HG03457 (cell line): ENCODE data around the gene NIFK.

Source experiments
- ATAC-seq: cut with Tn5 transposase; IDR thresholded peaks from one replicate; pipeline ENCODE4 v1.9.1; 2021; ENCODE audit warnings: moderate number of reproducible peaks; ENCODE audit not compliant: unreplicated experiment

Gene NIFK

DNA sequence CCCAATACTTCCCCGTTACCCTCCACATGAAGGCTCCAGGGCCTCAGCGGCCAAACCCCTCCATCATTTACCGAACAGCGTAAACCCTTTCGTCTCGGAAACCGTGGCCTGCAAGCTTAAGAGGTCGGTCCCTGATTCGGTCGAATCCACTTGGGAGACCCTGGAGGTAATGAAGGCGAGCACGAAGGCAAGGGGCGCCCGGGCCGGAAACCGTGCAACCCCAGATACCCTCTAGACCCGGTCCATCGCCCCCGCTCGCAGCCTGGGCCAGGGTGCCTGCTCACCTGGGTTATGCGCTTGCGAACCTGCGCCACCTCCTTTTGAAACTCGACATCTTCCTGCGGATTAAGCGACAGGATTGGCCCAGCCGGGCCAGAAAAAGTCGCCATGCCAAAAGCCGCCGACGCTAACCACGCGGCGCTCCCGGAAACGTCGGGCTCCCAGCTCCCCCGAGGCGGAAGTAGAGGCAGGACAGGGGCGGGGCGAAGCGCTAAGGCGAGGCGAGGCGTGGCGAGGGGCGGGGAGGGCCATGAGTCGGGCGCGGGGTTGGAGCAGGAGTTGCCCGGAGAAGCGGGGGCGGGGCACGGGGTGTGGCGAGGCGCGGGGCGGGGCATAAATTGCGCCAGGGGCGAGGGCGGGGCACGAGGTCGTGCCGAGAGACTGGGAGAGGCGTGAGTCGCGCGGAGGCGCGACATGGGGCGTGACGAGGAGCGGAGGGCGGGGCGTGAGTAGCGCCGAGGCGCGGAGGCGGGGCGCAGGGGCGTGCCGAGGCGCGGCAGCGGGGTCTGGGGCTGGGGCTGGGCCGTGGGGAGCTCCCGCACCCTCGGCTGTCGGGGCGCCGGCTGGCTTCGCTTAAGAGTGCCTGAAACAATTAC lies at the start of gene NIFK:
TSS of gene NIFK (minus strand) at position 414 of the 875 bp plus-strand sequence. CDS start at position 389, 25 bp downstream.
- ATAC-seq: peak; percentile 83

DNA sequence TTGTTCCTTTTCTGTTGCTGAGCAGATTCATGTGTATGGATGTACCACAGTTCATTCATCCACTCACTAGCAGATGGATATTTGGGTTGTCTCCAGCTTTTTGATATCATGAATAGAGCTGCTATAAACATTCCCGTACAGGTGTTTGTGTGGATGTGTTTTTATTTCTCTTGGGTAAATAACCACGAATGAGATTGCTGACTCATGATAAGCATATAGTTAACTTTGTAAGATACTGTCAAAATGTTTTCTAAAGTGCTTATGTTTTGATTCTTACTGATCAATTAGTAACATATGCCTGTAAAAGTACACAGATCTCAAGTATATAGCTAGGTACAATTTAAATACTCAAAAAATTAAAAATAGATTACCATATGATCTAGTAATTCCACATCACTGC lies 46.5 kb upstream of the NIFK start:
- ATAC-seq: no peak

DNA sequence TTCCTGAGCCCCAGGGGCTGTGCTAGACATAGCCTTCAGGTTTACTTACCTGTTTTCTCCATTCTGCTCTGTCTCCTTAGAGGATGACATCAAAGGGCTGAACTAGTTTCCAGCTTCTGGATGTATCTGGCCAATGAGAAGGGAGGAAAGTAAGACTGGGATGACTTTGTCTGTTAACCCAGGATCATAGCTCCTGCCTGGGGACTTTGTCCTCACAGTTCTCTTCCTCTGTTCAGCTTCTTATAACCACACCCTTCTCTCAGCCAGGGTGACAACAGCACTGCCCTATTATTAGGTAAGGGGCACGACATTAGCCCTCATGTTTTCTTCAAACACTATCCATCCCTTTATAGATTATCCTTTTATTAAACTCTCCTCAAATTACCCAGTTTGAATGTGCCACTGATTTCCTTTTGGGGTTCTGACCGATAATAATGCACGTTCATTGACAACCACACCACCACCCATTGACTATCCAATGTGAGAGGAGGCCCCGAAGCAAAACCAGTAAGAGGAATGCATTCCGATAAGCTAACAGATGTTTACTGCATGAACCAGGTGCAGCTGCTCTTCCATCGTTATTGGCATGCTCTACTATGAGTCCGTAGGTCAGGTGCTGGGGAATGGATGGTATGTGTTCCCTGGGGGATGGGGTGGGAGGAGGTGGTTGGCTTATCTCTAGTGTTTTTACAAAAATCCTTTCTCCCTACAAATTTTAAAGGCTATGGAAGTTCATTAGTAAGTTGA lies 42.2 kb upstream of the NIFK start:
- ATAC-seq: no peak

DNA sequence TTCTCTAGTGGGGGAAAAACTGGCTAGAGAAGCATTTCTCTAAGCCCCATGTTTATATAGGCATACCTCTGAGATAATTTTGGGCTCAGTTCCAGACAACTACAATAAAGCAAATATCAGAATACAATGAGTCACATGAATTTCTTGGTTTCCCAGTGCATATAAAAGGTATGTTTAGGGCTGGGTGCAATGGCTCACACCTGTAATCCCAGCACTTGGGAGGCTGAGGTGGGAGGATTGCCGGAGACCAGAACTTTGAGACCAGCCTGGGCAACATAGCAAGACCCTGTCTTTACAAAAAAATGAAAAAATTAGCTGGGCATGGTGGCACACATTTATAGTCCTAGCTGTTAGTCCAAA lies 41.0 kb upstream of the NIFK start:
- no peak for ATAC-seq

DNA sequence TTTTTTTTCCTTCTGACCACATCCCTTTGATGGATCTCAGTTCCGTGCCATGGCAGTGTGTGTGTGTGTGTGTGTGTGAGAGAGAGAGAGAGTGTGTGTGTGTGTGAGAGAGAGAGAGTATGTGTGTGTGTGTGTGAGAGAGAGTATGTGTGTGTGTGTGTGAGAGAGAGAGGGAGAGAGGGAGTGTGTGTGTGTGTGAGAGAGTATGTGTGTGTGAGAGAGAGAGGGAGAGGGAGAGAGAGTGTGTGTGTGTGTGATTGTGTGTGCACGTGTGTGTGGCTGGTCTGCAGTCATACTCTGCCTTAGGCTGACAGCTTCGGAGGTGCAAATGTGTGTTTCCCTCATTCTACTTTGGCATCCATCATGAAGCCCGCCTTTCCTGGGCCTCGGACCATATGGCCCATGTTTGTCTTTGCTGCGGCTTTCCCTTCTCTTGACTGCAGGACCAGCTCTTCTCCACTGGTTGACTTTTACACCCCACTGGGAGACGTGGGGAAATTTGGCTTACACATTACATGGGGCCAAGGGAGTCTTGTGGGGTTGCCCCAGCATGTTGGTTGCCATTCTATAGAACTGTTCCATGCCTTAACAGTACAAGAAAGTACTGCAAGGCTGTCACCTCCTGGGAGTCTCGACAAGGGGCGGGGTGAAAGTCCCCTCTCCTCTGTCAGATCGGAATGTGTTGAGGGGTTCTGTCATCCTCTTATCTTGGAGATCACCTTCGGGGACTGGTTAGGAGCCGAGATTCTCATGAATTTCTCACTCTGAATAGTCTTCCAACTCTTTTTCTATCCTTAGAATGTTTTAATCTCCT lies 40.4 kb upstream of the NIFK start:
- no peak for ATAC-seq

DNA sequence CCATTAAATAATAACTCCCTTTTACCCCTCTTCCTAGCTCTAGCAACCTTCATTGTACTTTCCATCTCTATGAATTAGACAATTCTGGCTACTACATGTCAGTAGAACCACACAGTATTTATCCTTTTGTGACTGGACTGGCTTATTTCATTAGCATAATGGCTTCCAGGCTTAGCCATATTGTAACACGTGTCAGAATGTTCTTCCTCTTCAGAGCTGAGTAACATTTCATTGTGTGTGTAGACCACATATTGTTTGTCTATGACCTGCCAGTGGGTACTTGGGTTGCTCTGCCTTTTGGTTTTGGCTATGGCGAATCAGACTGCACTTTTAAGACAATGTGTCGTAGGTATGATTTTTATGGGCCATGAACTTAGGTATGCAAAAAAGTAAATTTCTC lies 39.7 kb upstream of the NIFK start:
- no peak for ATAC-seq

DNA sequence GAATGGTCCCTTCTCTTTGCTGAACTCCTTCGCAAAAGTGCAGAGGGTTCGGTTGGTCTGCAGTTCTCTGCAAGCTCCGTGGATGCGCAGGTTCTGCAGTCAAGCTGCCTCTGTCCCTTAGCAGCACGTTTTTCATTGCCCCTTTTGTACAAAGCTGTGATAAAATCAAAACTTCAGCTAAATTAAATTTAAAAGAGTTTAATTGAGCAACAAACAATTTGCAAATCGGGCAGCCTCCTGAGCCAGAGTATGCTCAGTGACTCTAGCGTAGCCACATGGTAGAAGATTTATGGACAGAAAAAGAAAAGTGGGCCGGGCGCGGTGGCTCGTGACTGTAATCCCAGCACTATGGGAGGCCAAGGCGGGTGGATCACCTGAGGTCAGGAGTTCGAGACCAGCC lies 37.6 kb upstream of the NIFK start:
- ATAC-seq: no peak

DNA sequence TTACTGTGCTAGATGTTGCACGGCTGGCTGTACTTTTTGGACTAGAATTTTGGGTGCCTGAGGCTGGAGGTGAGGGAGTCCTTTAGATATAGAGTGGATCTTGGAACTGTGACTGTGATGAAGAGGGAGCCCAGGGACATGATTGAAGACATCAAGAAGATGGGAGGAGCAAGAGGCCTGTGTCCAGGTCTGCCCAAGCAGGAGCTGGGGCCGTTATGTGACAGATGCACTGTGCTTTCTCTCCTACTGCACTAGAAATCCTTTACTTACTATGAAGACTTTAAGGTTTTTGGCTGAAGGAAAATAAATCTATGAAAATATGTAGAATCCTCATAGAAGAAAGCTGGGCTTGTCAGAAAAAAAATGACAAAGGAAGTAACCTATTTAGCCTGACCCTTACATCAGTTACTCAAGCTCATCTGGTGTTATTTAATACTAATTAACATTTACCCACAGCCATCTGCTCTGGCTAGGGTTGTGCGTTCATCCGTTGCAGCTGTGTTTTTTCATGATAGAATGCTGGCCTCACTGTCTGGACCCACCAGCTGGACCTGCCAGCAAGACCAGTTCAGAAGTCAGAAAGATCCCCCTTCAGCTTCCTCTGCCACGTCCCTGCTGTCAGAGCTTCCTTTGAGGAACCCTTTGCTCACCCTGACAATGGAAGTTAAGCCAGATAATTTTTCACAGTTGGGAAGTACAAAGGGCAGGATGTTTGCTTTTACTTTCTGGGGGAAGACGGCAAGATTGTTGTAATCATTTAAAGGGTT lies 35.5 kb upstream of the NIFK start:
- no peak for ATAC-seq

DNA sequence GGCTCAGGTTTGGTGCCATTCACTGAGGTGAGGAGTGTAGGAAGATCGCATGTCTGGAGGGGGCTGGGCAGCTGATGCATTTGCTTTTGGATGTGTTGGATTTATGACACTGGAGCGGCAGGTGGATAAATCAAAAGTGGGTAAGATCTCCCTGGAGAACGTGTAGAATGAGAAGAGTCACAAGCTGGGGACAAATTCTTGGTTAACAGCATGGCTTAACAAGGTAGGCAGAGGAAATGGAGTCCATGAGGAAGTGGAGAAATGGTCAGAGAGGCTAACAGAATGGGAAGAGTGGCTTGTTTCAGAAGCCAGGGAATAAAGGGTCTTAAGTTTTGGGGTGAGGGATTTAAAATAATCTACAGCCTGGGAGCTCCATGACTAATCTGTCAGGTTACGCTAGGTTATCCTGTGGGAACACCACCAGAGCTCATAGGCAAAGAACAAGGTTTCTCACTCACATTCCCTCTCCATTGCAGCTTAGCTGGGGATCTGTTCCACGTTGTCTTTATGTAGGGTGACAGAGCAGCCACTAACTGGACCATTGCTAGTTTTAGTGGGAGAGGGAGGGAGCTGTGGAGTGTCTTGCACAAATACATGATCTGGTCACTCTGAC lies 31.6 kb upstream of the NIFK start:
- no peak for ATAC-seq

DNA sequence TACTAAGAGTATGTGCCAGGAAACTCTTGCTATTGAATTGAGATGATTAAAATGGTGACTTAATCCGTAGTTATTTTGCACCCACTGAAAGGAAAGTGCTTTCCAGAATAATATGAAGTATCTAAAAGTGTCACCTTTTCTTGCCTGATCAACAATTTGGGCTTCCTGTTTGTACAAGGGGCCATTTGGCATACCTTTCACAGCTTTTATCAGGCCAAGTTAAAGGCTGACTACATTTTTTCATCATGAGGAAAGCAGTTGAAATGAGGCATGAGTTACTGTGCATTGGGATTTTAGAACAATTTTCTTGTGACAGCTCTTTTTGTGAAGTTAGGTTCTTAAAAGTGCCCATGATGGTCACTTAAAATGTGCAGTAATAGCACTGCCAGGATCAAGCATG lies 29.9 kb upstream of the NIFK start:
- no peak for ATAC-seq

DNA sequence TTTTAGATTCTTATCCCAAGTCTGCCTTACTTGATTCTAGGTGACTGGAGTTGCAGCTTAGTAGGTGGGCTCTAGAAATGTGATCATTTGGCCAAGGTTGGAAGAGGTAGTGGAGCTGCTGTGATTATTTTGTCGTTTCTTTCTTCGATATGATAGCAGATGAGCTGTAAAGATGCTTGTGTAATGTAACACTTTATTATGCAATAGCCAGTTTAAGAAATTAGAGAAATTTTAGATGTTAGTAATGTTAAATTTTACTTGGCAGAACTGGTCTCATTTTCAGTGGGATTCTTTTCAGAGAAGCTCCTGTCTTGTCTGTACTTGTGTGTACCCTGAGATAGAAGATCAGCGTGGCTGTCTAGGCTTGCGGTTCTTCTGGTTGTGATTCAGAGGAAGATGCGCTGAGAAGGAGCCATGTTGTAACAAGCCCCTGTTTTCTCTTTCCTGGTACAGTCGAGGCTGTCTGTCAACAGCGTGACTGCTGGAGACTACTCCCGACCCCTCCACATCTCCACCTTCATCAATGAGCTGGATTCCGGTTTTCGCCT lies 28.1 kb upstream of the NIFK start:
- ATAC-seq: no peak

DNA sequence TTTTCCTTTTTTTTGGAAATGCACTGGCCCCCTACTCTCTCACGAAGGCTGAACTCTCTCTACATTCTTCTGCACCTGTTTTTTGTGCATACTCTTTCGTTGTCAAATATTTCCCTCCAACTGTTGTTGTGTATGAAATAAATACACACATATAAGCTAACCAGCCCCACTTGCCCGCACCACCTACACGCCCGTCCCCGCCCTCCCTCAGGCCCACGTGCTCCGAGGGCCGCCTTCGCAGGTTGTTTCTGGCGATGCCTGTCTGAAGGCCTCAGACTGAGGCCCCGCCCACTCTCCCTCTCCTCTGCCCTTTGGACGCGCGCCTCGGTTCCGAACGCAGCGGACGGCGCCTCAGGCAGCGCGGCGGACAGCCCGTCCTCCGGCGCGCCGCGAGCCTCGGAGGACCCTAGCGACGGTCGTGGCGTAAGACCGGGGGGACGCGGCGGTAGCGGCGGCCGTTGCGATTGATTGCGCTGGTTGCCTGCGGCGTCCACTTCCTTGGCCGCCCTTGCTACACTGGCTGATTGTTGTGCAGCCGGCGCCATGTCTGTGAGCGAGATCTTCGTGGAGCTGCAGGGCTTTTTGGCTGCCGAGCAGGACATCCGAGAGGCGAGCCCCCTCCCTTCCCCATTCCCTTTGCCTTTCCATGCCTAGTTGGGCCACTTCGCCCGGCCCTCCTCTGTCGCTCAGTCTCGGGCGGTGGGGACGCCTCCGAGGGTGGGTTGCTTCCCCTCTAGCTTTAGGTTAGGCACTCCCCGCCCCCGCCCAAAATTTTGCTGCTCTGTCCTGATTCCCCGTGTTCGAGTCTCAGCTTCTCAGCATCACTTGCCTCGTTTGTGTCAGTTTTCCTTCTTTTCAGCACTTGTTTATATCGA lies 18.8 kb upstream of the NIFK start, which contains the start of gene TSN:
TSS of gene TSN (plus strand) at position 415 of the 875 bp plus-strand sequence. CDS start at position 544, 129 bp downstream.
- peak; percentile 99 for ATAC-seq

DNA sequence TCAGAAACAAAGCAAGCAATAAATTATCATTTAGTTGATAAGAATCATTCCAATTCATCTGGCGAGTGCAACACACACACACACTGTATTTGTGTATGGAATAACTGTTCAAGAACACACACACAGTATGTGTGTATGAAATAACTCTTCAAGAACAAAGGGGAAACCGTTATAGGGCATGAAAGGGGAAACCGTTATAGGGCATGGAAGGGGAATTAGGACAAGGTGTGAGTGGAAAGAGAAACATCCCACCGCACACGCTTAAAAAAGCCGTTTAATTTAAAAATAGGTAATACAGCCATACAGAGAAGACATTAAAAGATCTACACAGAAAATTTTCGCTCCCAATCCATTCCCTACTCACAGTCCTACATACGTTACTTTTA lies 18.2 kb upstream of the NIFK start:
- no peak for ATAC-seq

DNA sequence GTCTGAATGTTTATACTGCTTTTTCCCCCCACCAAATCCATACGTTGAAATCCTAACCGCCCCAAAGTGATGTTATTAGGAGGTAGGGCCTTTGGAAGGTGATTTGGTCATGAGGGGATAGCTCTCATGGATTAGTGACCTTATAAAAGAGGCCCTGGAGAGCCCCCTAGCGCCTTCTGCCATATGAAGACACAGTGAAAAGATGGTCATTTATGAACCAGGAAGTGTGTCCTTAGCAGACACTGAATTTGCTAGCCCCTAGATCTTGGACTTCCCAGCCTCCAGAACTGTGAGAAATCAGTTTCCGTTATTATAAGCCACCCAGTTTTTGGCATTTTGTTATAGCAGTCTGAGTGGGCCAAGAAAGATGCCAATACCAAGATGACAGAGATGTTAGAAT lies 11.5 kb upstream of the NIFK start:
- ATAC-seq: no peak

DNA sequence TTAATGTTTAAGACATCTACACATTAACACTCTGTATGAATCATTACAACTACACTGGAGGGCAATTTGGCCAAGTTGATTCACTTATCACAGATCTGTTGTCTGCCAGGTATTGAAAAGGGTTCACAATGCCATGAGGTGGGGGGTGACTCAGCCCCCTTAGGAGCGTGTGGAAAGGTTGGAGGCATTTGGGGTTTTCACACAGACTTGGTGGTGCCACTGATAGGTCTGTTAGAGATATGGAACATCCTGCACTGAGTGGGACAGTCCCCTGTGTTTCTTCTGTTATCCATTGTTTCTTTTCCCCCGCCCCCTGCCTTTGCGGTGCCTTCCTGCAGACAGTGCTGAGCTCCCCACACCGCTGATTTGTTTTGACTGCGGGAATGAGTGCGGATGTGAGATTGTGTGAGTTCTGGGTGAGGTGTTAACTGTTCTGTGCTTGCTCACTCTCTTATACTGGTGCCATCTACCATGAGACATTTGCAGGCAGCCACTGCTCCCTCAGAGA lies 9.4 kb upstream of the NIFK start:
- no peak for ATAC-seq

DNA sequence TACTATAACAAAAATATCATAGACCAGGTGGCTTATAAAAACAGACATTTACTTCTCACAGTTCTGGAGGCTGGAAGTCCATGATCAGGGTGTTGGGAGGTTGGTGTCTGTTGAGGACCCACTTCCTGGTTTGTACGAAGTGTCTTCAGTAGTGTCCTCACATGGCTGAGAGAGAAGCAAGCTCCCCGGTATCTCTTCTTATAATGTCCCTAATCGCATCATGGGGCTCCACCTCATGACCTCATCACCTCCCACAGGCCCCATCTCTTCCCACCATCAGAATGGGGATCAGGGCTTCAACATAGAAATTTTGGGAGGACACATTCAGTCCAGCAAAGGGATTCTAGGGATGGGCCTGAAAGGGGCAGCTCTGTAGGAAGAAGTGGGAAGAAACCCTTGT lies 4.8 kb upstream of the NIFK start:
- no peak for ATAC-seq

DNA sequence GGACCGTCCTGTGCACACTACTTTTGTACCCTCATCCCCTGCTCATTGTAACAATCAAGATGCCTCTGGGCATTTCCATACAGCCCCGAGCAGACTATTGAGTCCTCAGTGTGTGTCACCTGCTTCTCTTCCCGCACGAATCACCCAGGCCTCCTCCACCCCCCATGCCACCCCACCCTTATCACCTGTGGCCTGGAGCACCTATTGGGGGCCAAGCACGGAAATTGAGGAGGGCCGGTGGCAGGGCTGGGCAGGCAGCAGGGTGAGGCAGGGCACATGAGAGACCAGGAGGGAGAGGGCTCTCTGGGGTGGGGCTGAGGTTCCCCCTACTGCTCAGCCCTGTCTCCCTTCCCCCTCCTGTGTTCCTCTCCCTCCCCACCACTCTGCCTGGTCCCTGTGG lies 4.3 kb upstream of the NIFK start:
- ATAC-seq: no peak

DNA sequence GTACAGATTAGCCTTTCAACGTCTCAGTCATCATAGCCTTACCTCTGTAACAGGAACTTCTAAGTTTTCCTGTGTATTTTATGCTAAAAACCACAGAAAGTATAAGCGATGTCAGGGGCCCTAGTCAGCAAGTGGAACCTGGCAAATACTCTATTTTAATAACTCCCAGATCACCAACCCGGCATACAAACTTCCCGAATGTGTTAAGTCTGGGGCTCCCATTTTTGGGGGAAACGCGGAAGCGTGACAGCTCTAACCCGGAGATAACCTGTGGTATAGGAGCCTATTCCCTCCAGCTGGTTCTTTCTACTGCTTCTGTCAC lies 574 bp downstream of the NIFK start:
- no peak for ATAC-seq

DNA sequence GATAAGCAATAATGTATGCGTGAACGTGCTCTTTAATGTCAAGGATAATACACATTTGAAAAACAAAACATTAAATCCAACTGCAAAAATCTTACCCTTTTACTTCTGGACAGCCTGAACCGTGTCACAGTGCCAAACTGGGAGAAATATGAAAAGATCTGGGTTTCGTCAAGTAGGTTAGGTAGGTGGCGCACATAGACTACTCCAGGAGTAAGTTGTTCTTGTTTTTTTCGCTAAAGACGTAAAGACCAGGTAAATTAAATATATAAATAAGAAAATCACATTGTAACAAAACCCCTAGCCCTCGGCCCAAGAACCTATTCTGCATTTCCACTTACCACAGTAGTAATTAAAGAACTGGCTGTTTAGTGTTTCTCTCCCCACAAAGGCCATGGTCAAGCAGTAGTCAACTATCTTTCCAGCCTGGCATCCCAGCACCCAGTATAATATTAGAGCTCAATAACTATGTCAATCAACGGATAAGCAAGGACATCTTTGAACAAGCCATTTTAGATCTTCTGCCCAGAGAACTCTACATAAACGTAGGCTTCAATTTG lies 1.1 kb downstream of the NIFK start:
- ATAC-seq: no peak
